ENCODE data around the gene ACOT12. TPM values are rescaled to one million over a fixed set of nuclear protein-coding genes. Genes with fewer than 3 reads are reported as not detected.
"Not testable (repeated sequence)": the region's sequence is repeated elsewhere in the genome, so short reads cannot be mapped to it uniquely, and the experiment has no call there.

The ACOT12 gene
- total and polyA plus RNA-seq, 8 donors = 0.15 to 0.77 (median 0.34) TPM; not detected in 2

GRCh38 chr5:81353189-81353588 is 40.7 kb downstream of the ACOT12 start:
- no peaks in the 10 kb centered on the region for H3K9me3 ChIP-seq
- H3K4me3 ChIP-seq = no peak overlapping the region
- no peaks in the 10 kb centered on the region for H3K27me3 ChIP-seq
- H3K27ac ChIP-seq = no peak overlapping the region
- TF ChIP-seq CTCF (IDR thresholded peaks at IDR 0.05) = no peak
- intact Hi-C loops (cut with DNase I) = no loop called here
- DNase-seq (no peak), ATAC-seq (no peak)
- no peaks in the 10 kb centered on the region for H3K4me1 ChIP-seq
- no peaks in the 10 kb centered on the region for H3K36me3 ChIP-seq

GRCh38 chr5:81350507-81350906 is 43.4 kb downstream of the ACOT12 start:
- no peaks in the 10 kb centered on the region for H3K9me3 ChIP-seq

GRCh38 chr5:81349161-81349560 is 44.8 kb downstream of the ACOT12 start:
- no peak overlapping the region for H3K4me3 ChIP-seq
- no peaks in the 10 kb centered on the region for H3K36me3 ChIP-seq
- H3K27ac ChIP-seq = no peak overlapping the region
- no peaks in the 10 kb centered on the region for H3K27me3 ChIP-seq
- H3K9me3 ChIP-seq = no peaks in the 10 kb centered on the region
- no peak for TF ChIP-seq CTCF (IDR thresholded peaks at IDR 0.05)
- intact Hi-C loops (cut with DNase I) = no loop called here
- no peaks in the 10 kb centered on the region for H3K4me1 ChIP-seq
- DNase-seq (no peak), ATAC-seq (no peak)

More at GRCh38 chr5:81350507-81350906, 43.4 kb downstream of the ACOT12 start:
- ATAC-seq (no peak), DNase-seq (no peak)
- TF ChIP-seq CTCF (IDR thresholded peaks at IDR 0.05) = no peak
- Histone ChIP-seq H3K27ac (no peak overlapping the region), H3K27me3 (no peaks in the 10 kb centered on the region), H3K4me3 (no peak overlapping the region), H3K36me3 (no peaks in the 10 kb centered on the region), H3K4me1 (no peaks in the 10 kb centered on the region)
- intact Hi-C loops (cut with DNase I) = no loop called here

- Histone ChIP-seq H3K9me3 (no peaks in the 10 kb centered on the region), H3K4me1 (no peaks in the 10 kb centered on the region), H3K27me3 (no peaks in the 10 kb centered on the region), H3K36me3 (no peaks in the 10 kb centered on the region), H3K4me3 (no peak overlapping the region), H3K27ac (no peak overlapping the region)
- no peak for ATAC-seq
- no peak for TF ChIP-seq CTCF (IDR thresholded peaks at IDR 0.05)
- DNase-seq = no peak
- intact Hi-C loops (cut with DNase I) = no loop called here
Measured at GRCh38 chr5:81345411-81346003, 48.4 kb downstream of the ACOT12 start.

- intact Hi-C loops (cut with DNase I) = no loop called here
- Histone ChIP-seq H3K27me3 (no peaks in the 10 kb centered on the region), H3K4me1 (no peaks in the 10 kb centered on the region), H3K9me3 (no peaks in the 10 kb centered on the region), H3K27ac (no peak overlapping the region), H3K4me3 (no peak overlapping the region), H3K36me3 (no peaks in the 10 kb centered on the region)
- no peak for TF ChIP-seq CTCF (IDR thresholded peaks at IDR 0.05)
- no peak for ATAC-seq
- no peak for DNase-seq
Measured at GRCh38 chr5:81344736-81345135, 49.2 kb downstream of the ACOT12 start.

GRCh38 chr5:81338213-81338612 is 55.7 kb downstream of the ACOT12 start:
- DNase-seq; ATAC-seq; H3K36me3 ChIP-seq; H3K27ac ChIP-seq; H3K4me3 ChIP-seq; H3K4me1 ChIP-seq; H3K27me3 ChIP-seq; intact Hi-C loops (cut with DNase I); H3K9me3 ChIP-seq: not testable (repeated sequence)

All from left lung (tissue), 10 donors.